ENCODE results near the gene ELAVL3.

- TF ChIP-seq CTCF (IDR thresholded peaks at IDR 0.05; ENCODE audit: poor library complexity, severe bottlenecking) (no peak), EZH2 (IDR thresholded peaks at IDR 0.05; ENCODE audit: borderline replicate concordance, insufficient read depth, low read length, poor library complexity, severe bottlenecking) (no peak), POLR2AphosphoS5 (IDR thresholded peaks at IDR 0.05) (no peak)
- TF ChIP-seq, protein P1, sequence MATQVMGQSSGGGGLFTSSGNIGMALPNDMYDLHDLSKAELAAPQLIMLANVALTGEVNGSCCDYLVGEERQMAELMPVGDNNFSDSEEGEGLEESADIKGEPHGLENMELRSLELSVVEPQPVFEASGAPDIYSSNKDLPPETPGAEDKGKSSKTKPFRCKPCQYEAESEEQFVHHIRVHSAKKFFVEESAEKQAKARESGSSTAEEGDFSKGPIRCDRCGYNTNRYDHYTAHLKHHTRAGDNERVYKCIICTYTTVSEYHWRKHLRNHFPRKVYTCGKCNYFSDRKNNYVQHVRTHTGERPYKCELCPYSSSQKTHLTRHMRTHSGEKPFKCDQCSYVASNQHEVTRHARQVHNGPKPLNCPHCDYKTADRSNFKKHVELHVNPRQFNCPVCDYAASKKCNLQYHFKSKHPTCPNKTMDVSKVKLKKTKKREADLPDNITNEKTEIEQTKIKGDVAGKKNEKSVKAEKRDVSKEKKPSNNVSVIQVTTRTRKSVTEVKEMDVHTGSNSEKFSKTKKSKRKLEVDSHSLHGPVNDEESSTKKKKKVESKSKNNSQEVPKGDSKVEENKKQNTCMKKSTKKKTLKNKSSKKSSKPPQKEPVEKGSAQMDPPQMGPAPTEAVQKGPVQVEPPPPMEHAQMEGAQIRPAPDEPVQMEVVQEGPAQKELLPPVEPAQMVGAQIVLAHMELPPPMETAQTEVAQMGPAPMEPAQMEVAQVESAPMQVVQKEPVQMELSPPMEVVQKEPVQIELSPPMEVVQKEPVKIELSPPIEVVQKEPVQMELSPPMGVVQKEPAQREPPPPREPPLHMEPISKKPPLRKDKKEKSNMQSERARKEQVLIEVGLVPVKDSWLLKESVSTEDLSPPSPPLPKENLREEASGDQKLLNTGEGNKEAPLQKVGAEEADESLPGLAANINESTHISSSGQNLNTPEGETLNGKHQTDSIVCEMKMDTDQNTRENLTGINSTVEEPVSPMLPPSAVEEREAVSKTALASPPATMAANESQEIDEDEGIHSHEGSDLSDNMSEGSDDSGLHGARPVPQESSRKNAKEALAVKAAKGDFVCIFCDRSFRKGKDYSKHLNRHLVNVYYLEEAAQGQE (IDR thresholded peaks at IDR 0.05; ENCODE audit: borderline replicate concordance) = no peak
These were observed 66.3 kb downstream of the ELAVL3 start for GRCh38 chr19:11414544-11414943.
